Mesodermal cell (in vitro differentiated cells): Measurements from ENCODE around the gene PLPP3.
A peak's percentile ranks its signal among the peaks of the same experiment; 100 is the strongest.

ENCODE experiments used
- H3K27ac ChIP-seq: 2 replicates; pipeline ENCODE4 v1.7.0; 2013; ENCODE audit warnings: mild to moderate bottlenecking, low read depth, low read length, moderate library complexity; ENCODE audit not compliant: severe bottlenecking
- H3K36me3 ChIP-seq: 2 replicates; pipeline ENCODE4 v1.7.1; 2013; ENCODE audit warnings: mild to moderate bottlenecking, low read length, moderate library complexity; ENCODE audit not compliant: control insufficient read depth, insufficient read depth
- H3K4me1 ChIP-seq: one replicate; pipeline ENCODE4 v1.7.1; 2013; ENCODE audit warnings: mild to moderate bottlenecking, low read length; ENCODE audit not compliant: insufficient read depth, control insufficient read depth, poor library complexity, severe bottlenecking
- H3K4me3 ChIP-seq: 2 replicates; pipeline ENCODE4 v1.7.0; 2013; ENCODE audit warnings: low read length, control low read depth, mild to moderate bottlenecking; ENCODE audit not compliant: insufficient read depth, poor library complexity, severe bottlenecking; ENCODE audit errors: extremely low read depth
- H3K9me3 ChIP-seq: 2 replicates; pipeline ENCODE4 v1.7.1; 2013; ENCODE audit warnings: mild to moderate bottlenecking, low read length, moderate library complexity; ENCODE audit not compliant: control insufficient read depth
- WGBS, 2 experiments: methylation state at CpG; one replicate each; pipeline ENCODE4 v1.1.5; 2013; ENCODE audit warnings: missing lambda C conversion rate in 2 of 2; ENCODE audit not compliant: insufficient coverage in 2 of 2; 5-methylcytosine and 5-hydroxymethylcytosine counted together

Gene PLPP3

DNA sequence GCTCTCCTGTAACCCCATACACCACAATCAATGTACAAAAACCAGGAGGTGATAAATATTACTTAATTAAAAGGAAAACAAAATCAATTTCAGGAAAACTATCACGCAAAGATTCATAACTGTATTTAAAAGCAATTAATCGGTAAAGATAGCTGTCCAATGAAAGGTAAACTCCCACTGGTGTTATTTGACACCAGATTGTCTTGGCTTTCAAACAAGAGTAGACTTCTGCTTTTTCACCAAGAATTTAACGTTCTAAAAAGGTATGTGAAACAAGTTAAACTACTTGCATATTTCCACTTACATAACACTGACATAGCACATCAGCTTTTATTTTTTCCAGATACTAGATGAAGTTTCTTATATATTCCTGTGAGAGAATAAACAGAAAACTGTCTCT, 3.5 kb downstream of the PLPP3 start:
- H3K36me3 ChIP-seq, result peaks cover 4% of the 10 kb centered on the region
- no peaks in the 10 kb centered on the region for H3K9me3 ChIP-seq
- WGBS, 2 experiments, result 85% methylated on average over 2 of the region's 3 CpGs; no CpG with 5 or more reads in 1 of the 2 experiments
- H3K4me3 ChIP-seq, result peak overlapping the region; percentile 6
- no peak overlapping the region for H3K27ac ChIP-seq
- H3K4me1 ChIP-seq, result peaks cover 4% of the 10 kb centered on the region

DNA sequence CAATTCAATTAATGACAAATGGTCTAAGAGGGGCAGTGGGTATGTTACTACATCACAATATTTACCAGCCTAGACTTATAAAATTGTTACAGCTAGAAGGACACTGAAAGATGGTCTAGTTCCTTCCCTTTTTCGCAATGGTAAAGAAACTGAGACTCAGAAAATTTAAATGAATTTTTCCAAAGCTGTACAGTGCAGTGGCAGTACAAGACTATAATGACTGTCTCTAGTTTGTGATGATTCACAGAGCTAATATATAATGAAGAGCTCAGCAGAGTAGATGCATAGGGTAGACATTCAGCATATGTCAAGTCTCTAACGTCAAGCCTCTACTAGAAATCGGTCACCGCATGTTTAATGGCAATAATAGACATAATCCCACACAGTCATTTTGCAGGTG, 4.6 kb downstream of the PLPP3 start:
- peaks cover 4% of the 10 kb centered on the region for H3K4me1 ChIP-seq
- 87 to 100% methylated on average over 1 to 2 of the region's 4 CpGs for WGBS, 2 experiments
- H3K4me3 ChIP-seq, result no peak overlapping the region

DNA sequence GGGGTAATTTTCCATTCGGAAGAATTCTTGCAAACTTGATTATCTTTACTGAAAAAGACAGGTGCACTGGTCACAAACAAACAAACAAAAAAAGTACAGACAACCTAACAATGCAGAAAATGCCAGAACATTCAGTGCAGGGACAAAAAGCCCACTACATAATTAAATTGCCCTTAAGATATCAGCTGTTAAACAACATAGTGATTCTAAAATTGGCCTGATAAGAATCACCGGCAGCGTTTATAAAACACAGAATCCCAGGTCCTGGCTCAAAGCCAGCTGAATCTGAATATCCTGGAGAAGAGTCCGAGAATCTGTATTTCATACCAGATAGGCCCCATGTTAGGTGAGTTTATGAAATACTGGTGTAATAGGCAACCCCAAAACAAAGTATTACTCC, 6.1 kb downstream of the PLPP3 start:
- WGBS, 2 experiments, result 83 to 91% methylated on average over 1 to 3 of the region's 4 CpGs
- H3K4me1 ChIP-seq, result peaks cover 4% of the 10 kb centered on the region
- H3K27ac ChIP-seq, result no peak overlapping the region
- no peaks in the 10 kb centered on the region for H3K9me3 ChIP-seq
- no peak overlapping the region for H3K4me3 ChIP-seq
- H3K36me3 ChIP-seq, result peaks cover 4% of the 10 kb centered on the region

More for the DNA sequence above, 4.6 kb downstream of the PLPP3 start:
- peaks cover 4% of the 10 kb centered on the region for H3K36me3 ChIP-seq
- no peaks in the 10 kb centered on the region for H3K9me3 ChIP-seq
- no peak overlapping the region for H3K27ac ChIP-seq

DNA sequence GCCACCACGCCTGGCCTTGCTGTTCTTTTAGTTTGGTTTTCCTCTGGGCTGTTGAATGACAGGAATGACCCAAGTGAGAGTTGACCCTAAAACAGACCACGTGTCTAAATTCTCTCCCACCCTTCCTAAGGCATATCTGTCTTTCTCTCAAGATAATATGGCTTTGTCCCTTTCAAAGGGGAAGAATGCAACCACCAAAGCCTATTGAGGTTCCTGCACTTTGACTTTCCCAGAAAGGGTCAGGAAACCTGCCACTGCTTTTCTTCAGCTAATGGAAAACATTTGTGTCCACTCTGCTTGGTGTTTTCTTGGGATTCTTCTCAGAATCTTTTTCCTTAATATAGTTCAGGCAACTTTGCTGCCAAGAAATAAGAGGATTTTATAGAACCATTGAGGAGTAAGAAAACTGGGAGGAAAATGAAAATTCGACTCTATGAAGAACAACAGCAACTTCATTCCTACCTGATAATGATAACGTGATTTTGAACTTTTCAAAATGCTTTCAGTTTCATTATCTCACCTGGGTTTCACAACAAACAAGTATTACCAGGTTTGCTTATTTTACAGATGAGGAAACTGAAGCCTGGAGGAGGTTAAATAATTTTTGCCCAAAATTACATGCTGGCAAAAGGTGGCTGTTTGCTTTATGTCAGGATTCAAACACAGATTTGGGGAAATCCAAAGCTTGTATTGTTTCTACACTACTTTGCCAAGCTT, 6.9 kb downstream of the PLPP3 start:
- H3K4me3 ChIP-seq, result no peak overlapping the region

GRCh38 chr1:56571448-56571847, 7.9 kb downstream of the PLPP3 start:
- no peak overlapping the region for H3K27ac ChIP-seq
- no peaks in the 10 kb centered on the region for H3K9me3 ChIP-seq
- peaks cover 3% of the 10 kb centered on the region for H3K4me1 ChIP-seq
- peaks cover 4% of the 10 kb centered on the region for H3K36me3 ChIP-seq
- WGBS, 2 experiments, result 60% methylated on average over 1 of the region's 1 CpG; no CpG with 5 or more reads in 1 of the 2 experiments
- H3K4me3 ChIP-seq, result no peak overlapping the region

More for the DNA sequence above, 6.9 kb downstream of the PLPP3 start:
- H3K27ac ChIP-seq, result no peak overlapping the region
- H3K4me1 ChIP-seq, result peaks cover 4% of the 10 kb centered on the region
- no peaks in the 10 kb centered on the region for H3K9me3 ChIP-seq
- WGBS, 2 experiments, result 93% methylated on average over 2 of the region's 4 CpGs; no CpG with 5 or more reads in 1 of the 2 experiments
- peaks cover 4% of the 10 kb centered on the region for H3K36me3 ChIP-seq

DNA sequence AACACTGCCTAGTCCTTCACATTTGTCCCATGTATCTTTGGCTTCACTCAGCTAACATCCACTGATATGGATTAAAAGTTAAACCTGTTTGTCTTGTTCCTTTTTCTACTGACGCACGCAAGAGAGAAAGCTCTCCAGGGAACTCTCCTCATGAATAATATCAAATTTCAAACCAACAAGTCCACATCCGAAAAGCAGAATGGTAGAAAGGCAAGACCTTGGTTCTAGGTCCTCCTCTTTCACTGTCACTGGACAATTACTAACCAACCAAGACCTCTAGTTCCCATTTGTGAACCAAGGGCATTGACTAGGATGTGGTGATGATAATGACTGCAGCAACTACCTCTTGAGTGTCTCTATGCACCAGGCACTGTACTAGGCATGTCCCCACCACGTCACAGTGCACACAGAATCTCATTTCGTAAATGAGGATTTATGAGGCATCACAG, 8.4 kb downstream of the PLPP3 start:
- WGBS, 2 experiments, result 83 to 100% methylated on average over 1 to 2 of the region's 5 CpGs
- no peaks in the 10 kb centered on the region for H3K9me3 ChIP-seq
- peaks cover 6% of the 10 kb centered on the region for H3K4me1 ChIP-seq
- no peak overlapping the region for H3K27ac ChIP-seq
- no peak overlapping the region for H3K4me3 ChIP-seq
- peaks cover 4% of the 10 kb centered on the region for H3K36me3 ChIP-seq

- WGBS, 2 experiments, result 94 to 100% methylated on average over 1 of the region's 1 CpG
- Histone ChIP-seq H3K36me3 (peaks cover 4% of the 10 kb centered on the region), H3K9me3 (no peaks in the 10 kb centered on the region), H3K4me3 (no peak overlapping the region), H3K4me1 (peaks cover 16% of the 10 kb centered on the region), H3K27ac (no peak overlapping the region)
Observed at GRCh38 chr1:56569661-56570060, 9.7 kb downstream of the PLPP3 start.

DNA sequence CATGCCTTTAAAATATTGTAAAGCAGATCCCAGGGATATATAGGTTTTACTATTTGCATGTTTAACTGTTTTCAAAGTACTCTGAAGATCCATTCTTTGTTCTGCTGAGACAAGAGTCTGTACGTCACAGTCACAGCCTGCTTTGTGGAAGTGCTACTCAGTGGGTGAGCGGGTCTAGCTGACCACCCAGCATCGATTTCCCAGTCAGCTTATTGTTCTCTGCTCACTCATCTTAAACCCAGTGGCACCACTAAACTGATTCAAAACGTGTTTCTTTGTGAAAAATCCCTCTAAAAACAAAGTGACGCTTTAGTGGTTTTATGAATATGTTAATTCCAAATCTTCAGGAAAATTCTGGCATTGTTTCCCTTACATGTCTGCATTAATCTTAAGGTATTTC, 12.4 kb downstream of the PLPP3 start:
- no peaks in the 10 kb centered on the region for H3K9me3 ChIP-seq
- no peak overlapping the region for H3K4me3 ChIP-seq
- H3K4me1 ChIP-seq, result peaks cover 19% of the 10 kb centered on the region
- no peak overlapping the region for H3K27ac ChIP-seq
- WGBS, 2 experiments, result 53 to 60% methylated on average over 2 of the region's 5 CpGs
- no peaks in the 10 kb centered on the region for H3K36me3 ChIP-seq

DNA sequence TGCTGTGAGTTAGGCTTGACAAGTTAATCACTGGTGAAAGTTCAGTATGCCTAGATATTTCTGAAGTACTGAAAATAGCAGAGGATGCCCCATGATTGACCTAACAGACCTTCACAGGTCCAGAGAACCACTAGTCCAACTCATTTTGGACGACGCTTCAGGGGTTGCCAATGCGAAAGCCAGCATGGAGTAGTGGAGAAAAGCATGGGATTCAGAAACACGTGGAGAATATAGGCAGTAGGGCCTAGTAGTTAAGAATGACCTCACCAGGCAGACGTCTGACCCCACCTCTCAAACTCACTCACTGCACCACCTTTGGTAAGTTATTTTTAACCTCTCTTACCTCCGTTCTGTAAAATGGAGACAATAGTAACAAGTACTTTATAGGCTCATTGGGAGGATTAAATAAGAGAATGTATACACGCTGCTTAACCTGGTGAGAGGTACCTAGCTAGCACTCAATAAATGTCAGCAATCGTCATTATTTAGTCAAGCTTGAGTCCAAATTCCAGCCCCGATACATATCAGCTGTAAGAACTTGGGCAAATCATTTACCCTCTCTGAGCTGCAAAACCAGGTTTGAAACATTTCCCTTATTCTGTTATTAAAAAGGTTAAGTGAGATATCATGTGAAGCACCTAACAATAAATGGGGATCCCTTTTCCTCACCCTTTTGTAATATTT, 13.2 kb downstream of the PLPP3 start:
- Histone ChIP-seq H3K4me3 (no peak overlapping the region), H3K27ac (no peak overlapping the region), H3K4me1 (peaks cover 19% of the 10 kb centered on the region), H3K36me3 (no peaks in the 10 kb centered on the region), H3K9me3 (no peaks in the 10 kb centered on the region)
- 87 to 89% methylated on average over 3 to 5 of the region's 9 CpGs for WGBS, 2 experiments

DNA sequence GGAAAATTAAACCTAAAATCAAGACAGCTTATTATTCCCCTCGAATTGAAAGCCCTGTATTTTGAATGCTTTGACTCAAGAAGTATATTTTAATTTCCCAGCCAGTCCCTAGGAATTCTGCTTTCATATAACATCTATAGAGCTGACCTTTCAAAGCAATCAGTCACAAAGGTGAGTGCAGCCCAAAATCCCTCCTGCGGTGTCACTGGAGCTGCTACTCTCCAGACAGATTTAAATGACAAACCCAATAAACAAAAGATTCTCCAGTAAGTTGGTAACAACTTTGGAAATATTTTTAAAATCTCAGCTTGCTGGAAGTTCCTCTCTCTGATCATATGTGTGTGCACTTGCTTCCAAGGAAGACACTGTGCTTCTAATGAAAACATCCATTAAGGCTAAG, 14.7 kb downstream of the PLPP3 start:
- 43% methylated on average over 1 of the region's 2 CpGs; no CpG with 5 or more reads in 1 of the 2 experiments for WGBS, 2 experiments
- Histone ChIP-seq H3K27ac (no peak overlapping the region), H3K9me3 (no peaks in the 10 kb centered on the region), H3K4me1 (peaks cover 19% of the 10 kb centered on the region), H3K36me3 (no peaks in the 10 kb centered on the region), H3K4me3 (no peak overlapping the region)

GRCh38 chr1:56563568-56563967, 15.8 kb downstream of the PLPP3 start:
- Histone ChIP-seq H3K27ac (no peak overlapping the region), H3K4me3 (no peak overlapping the region), H3K4me1 (peaks cover 19% of the 10 kb centered on the region), H3K36me3 (no peaks in the 10 kb centered on the region), H3K9me3 (no peaks in the 10 kb centered on the region)
- WGBS, 2 experiments, result 100% methylated on average over 1 of the region's 3 CpGs; no CpG with 5 or more reads in 1 of the 2 experiments
